GM20000 (cell line): Measurements from ENCODE around the gene PRKACA.

Experiments used
- DNase-seq: peaks from one replicate; pipeline ENCODE4 v3.0.0; 2012; ENCODE audit warnings: low spot score
- CTCF ChIP-seq: IDR thresholded peaks from 2 replicates; pipeline ENCODE4 v1.5.1; 2012; ENCODE audit warnings: mild to moderate bottlenecking, control low read depth; ENCODE audit errors: extremely low read depth, missing control alignments

PRKACA gene

GRCh38 chr19:14145381-14145780 is 27.8 kb upstream of the PRKACA start:
- no peak for TF ChIP-seq CTCF
- no peak for DNase-seq

- DNase-seq: no peak
- no peak for TF ChIP-seq CTCF
Measured at GRCh38 chr19:14142262-14143190, 25.0 kb upstream of the PRKACA start.

- DNase-seq: no peak
- no peak for TF ChIP-seq CTCF
Measured at GRCh38 chr19:14141041-14141440, 23.5 kb upstream of the PRKACA start.

- no peak for DNase-seq
- TF ChIP-seq CTCF: no peak
Measured at GRCh38 chr19:14139944-14140343, 22.4 kb upstream of the PRKACA start.

- no peak for DNase-seq
- TF ChIP-seq CTCF: no peak
Measured at GRCh38 chr19:14138576-14139265, 21.2 kb upstream of the PRKACA start.

- peak; percentile 80 for TF ChIP-seq CTCF
- DNase-seq: peak; percentile 98
Measured at GRCh38 chr19:14136509-14137281, 19.1 kb upstream of the PRKACA start, which contains the start of gene ASF1B. ASF1B (minus strand) TSS chr19:14136589; CDS start chr19:14136456, 133 bp downstream.
